ENCODE results near the gene ARHGAP6.

ARHGAP6 gene

GRCh38 chrX:11422525-11422857, 243.2 kb downstream of the ARHGAP6 start:
- no peak for DNase-seq

- DNase-seq: no peak
These were observed 243.8 kb downstream of the ARHGAP6 start for GRCh38 chrX:11421805-11422524.

- no peak for DNase-seq
These were observed 244.9 kb downstream of the ARHGAP6 start for GRCh38 chrX:11420851-11421250.

- DNase-seq: no peak
These were observed 246.6 kb downstream of the ARHGAP6 start for GRCh38 chrX:11419102-11419501.

- no peak for DNase-seq
These were observed 249.1 kb downstream of the ARHGAP6 start for GRCh38 chrX:11416600-11416999.

DNA sequence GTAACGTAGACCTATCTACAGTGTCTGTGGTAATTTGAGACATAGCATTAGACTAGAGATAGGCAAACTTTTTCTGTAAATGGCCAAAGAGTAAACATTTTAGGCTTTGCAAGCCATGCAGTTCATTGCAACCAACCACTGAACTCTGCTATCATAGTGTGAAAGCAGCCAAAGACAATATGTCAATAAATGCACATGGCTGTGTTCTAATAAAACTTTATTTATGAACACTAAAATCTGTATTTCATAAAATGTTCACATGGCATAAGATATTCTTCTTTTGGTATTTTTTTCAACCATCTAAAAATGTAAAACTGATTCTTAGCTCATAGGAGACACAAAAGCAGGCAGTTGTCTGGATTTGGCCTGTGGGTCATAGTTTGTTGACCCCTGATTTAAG, 251.6 kb downstream of the ARHGAP6 start:
- DNase-seq: no peak

GRCh38 chrX:11412715-11413623, 252.8 kb downstream of the ARHGAP6 start:
- DNase-seq: no peak

GRCh38 chrX:11409957-11410356, 255.8 kb downstream of the ARHGAP6 start:
- no peak for DNase-seq

DNA sequence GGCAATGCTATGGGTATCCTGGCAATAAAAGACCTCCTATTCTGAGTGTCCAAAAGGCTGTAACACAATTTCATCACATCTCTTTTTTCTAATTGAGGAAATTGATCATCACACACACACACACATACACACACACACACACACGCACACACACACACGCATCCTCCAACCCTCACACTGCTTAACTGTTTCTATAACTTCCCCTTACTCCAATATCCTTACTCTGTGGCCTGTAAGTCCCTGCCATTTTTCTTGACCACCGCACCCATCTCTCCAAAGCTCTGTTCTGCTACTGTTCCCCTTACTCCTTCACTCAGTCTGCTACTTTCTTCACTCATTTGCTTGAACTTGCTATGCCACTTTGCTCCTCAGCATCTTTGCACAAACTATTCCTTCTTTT, 256.9 kb downstream of the ARHGAP6 start:
- no peak for DNase-seq

- no peak for DNase-seq
These were observed 257.7 kb downstream of the ARHGAP6 start for GRCh38 chrX:11408109-11408405.

DNA sequence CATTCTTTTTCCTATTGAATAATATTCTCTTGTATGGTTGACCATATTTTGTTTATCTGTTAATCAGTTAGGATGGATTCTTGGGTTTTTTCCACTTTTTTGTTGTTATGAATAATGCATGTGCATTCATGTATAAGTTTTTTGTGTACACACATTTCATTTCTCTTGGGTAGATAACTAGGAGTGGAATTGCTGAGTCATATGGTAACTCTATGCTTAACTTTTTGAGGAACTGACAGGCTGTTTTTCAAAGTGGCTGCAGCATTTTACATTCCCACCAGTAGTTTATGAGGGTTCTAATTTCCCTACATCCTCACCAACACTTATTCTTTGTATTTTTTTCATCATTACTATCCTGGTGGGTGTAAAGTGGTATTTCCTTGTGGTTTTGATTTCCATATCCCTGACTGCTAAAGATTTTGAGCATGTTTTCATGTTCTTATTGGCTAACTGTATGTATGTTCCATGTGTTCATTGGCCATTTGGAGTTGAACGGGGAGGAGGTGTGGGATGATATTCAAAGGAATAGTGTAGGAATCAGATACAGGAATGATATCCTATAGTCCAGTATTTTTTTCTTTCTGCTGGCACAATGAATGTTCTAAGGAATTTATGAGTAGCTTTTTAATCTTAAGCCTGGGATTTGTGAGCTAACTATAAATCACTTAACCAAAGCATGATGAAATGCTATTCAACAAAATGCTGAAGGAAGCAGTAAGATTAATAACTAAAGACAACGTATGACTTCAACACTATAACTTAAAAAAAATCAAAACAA, 258.2 kb downstream of the ARHGAP6 start:
- DNase-seq: no peak

DNA sequence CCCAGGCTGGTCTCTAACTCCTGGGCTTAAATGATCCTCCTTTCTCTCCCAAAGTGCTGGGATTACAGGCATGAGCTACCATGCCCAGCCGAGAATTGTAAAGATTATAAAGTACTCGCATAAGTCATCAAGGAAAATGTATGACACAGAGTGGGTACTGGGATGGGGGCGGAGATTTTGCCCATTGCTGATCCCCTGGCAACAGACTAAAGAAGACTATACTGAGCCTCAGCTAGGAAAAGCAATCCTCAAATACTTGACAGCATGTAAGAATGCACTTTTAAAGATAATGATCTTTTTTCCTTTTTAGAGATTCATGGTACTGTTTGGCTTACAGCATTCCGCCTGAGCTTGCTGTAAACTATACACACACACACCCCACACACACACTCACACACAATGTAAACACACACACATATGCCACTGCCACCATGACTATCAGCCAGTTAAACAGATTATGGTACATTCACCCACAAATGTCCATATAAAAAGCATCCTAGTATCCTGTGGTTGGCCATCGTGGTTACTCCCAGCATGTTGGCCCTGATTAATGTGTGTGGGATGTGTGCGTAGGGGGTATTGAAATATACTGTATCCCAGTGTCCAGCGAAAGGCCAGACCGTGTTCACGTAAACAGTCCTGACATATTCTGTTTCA, 259.5 kb downstream of the ARHGAP6 start:
- DNase-seq: no peak

DNA sequence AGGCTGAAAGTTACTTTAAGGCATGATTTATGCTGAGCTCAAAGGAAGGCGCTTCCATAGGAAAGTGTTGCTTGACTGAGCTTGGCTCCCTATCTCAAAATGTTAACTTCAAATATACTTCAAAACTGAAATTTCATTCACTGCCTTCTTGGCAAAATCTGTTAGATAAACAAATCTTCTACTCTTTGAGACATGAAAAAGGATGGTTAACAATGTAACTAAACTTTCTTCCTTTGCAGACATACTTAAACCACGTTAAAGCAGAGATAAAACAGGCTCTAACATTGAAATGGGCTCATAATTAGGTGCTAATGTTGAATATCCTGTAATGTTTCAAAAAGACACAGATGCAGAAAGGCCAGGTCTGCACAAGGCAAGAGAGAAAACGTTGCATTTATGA, 262.1 kb downstream of the ARHGAP6 start:
- no peak for DNase-seq

DNA sequence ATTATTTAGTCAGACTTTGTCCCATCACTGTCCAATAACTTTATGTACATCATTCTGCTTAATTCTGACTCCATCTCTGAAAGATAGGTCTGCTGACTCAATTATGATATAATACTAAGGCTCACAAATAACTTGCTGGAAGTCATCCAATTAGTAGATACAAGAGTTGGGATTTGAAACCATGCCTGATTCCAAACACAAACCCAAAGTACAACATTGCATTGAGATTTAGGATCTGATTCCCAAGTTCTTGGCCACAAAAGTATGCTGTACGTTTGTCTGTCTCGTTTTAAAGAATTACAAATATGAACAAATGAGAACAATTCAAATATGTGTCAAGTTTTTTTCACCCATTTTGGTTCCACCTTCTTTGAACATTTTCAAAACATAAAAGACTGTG, 263.8 kb downstream of the ARHGAP6 start:
- DNase-seq: no peak

GRCh38 chrX:11399489-11400094, 266.1 kb downstream of the ARHGAP6 start:
- DNase-seq: no peak

GRCh38 chrX:11398785-11399184, 266.9 kb downstream of the ARHGAP6 start:
- no peak for DNase-seq

DNA sequence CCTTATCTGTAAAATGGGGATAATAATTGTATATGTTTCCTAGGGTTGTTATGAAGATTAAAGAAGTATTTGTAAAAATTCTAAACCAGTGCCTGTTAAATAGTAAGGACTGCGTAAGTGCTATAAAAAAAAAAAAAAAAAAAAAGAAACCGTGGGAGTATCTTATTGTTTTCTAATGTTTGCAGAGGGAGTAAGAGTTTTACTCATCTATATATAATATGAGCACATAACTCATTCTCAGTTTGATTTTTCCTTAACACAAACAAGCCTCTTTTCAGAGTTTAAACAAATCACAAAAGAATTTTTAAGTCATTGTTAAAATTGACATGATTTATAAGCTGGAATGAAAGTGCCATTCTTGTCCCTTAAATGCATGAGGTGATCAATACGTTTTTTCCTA, 267.6 kb downstream of the ARHGAP6 start:
- DNase-seq: no peak

GRCh38 chrX:11397680-11398079, 268.0 kb downstream of the ARHGAP6 start:
- DNase-seq: no peak

DNA sequence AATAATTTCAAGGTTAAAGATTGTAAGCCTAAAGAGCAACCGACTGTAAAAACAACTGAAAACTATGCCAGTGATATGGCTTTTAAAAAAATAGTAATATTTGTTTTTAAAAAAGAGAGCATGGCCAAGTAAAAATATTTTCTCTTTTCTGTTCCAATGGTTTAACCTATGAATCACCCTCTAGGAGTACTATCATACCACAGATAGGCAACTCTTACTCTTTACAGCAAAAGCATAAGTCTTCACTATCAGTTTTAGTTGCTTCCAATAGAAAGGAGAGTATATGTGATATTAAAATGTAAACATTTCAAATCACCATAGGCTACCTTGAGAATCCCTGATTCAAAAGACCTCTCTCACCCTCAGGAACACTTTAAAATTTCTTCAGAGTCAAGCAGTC, 269.9 kb downstream of the ARHGAP6 start:
- DNase-seq: no peak

GRCh38 chrX:11393949-11394654, 271.6 kb downstream of the ARHGAP6 start:
- DNase-seq: no peak

DNA sequence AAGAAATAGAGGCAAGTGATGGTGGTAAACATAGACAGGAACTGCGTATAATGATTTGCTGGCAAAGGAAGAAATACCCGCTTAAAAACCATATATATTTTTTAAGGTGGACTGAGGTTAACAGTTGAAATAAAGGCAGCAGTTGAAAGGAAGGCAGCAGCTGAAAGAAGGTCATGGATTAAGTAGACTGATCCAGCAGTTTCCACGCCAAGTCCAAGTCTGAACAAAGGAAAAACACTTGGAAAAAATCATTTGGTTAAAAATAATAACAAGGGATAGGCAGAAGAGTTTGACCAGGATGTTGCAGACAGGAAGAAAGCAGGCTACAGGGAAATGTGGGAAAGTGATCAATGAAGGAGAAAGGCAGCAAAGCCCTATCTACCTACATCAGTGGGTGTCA, 278.9 kb downstream of the ARHGAP6 start:
- DNase-seq: no peak

GRCh38 chrX:11386001-11386523, 279.7 kb downstream of the ARHGAP6 start:
- DNase-seq: no peak

All from stimulated activated CD4-positive, alpha-beta T cell treated with anti-CD3 and anti-CD28 coated beads, Interleukin-4, amount 100 ng/mL, for 24 hours (primary cell).